ENCODE measurements around the gene AP2M1. TPM values are rescaled to one million over a fixed set of nuclear protein-coding genes. Genes with fewer than 3 reads are reported as not detected.

Gene AP2M1
- total RNA-seq, 4 donors from 2014 or later, result 109 to 168 (median 122) TPM

- WGBS, 2 donors, result 94 to 97% methylated on average over 18 of the region's 18 CpGs
These were observed 10.0 kb downstream of the AP2M1 start for GRCh38 chr3:184184546-184185230.

DNA sequence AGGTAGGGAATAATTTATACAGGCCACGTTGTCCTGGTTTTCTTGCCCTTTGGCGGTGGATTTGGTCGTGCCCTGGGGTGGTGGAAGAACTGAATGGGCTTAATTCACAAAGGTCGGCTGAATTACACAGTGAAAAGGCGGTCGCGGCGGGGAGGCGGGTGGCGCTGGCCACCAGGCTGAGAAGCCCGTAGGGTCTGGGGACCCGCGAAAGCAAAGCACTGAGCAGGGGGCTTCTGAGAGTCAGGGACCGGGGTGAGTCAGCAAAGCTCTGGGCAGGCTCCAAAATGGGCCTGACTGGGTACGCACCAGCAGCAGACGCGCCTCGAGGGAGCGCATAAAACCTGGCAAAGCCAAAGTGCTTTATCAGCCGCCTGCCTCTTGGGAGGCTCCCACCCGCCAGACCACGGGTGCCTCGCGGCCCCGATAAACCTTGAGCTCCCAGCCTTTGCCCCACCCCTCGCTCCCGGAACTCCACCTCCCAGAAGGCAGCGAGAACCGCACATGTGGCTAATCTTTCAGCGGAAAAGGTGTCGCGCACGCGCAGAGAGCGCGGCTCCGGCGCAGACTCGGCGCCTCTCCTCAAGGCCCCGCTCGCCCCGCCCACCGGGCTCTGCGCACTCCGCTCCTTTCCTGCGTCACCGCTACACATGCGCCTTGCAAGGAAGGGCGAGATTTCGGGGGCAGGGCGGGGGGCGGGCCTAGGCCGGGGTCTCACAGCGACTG is 11.0 kb downstream of the AP2M1 start:
- peak; percentile 99 to 100 for DNase-seq (ENCODE audit: low spot score in 2 of 2)
- 2% methylated on average over 50 to 51 of the region's 55 CpGs for WGBS, 2 donors
- peak overlapping the region; percentile 77 for H3K4me3 ChIP-seq (ENCODE audit: low read depth, poor library complexity, severe bottlenecking)
- TF ChIP-seq POLR2A (IDR thresholded peaks at IDR 0.05) (no peak), CTCF (IDR thresholded peaks at IDR 0.05) (no peak)
- intact Hi-C loops (cut with DNase I; ENCODE audit: low total_unique reads), result no loop called here

More at GRCh38 chr3:184184546-184185230, 10.0 kb downstream of the AP2M1 start:
- no peak for DNase-seq (ENCODE audit: low spot score in 2 of 2)
- TF ChIP-seq POLR2A (IDR thresholded peaks at IDR 0.05) (no peak), CTCF (IDR thresholded peaks at IDR 0.05) (no peak)
- intact Hi-C loops (cut with DNase I; ENCODE audit: low total_unique reads), result no loop called here
- H3K4me3 ChIP-seq (ENCODE audit: low read depth, poor library complexity, severe bottlenecking), result no peak overlapping the region

- WGBS, 2 donors, result 0% methylated on average over 31 to 40 of the region's 45 CpGs
- peak in 1 of 2 donors; percentile 35 for DNase-seq (ENCODE audit: low spot score in 2 of 2)
- H3K4me3 ChIP-seq (ENCODE audit: low read depth, poor library complexity, severe bottlenecking), result peak within 1 kb of the TSS; percentile 77
- intact Hi-C loops (cut with DNase I; ENCODE audit: low total_unique reads), result no loop called here
- no peak for TF ChIP-seq POLR2A (IDR thresholded peaks at IDR 0.05)
- TF ChIP-seq CTCF (IDR thresholded peaks at IDR 0.05), result no peak
These were observed 11.7 kb downstream of the AP2M1 start, which contains the start of gene ABCF3 for GRCh38 chr3:184186184-184186901. ABCF3 (plus strand) TSS chr3:184186199; CDS start chr3:184186208, 9 bp downstream.

DNA sequence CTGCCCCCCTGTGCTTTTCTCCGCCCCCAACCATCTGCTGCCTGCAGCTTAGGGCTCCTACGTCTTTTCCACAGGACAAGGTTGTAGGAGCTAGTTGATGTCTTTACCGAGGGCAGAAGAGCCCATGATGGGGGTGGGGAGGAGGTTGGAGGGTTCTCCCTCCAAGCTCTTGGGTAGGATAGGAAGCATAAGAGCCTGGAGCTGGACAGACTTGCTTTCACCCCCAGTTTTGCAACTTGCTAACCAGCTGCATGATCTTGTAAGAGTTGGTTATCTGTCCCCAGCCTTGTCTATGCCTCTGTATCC is 12.2 kb downstream of the AP2M1 start:
- DNase-seq (ENCODE audit: low spot score in 2 of 2), result no peak
- intact Hi-C loops (cut with DNase I; ENCODE audit: low total_unique reads), result no loop called here
- H3K4me3 ChIP-seq (ENCODE audit: low read depth, poor library complexity, severe bottlenecking), result peak overlapping the region; percentile 77
- 4 to 15% methylated on average over 3 of the region's 3 CpGs for WGBS, 2 donors
- TF ChIP-seq CTCF (IDR thresholded peaks at IDR 0.05), result no peak
- TF ChIP-seq POLR2A (IDR thresholded peaks at IDR 0.05), result no peak

GRCh38 chr3:184188080-184188479 is 13.4 kb downstream of the AP2M1 start:
- DNase-seq (ENCODE audit: low spot score in 2 of 2), result no peak
- intact Hi-C loops (cut with DNase I; ENCODE audit: low total_unique reads), result no loop called here
- H3K4me3 ChIP-seq (ENCODE audit: low read depth, poor library complexity, severe bottlenecking), result no peak overlapping the region
- no peak for TF ChIP-seq CTCF (IDR thresholded peaks at IDR 0.05)
- TF ChIP-seq POLR2A (IDR thresholded peaks at IDR 0.05), result no peak
- 79% methylated on average over 17 of the region's 17 CpGs for WGBS, 2 donors
